ENCODE measurements around the gene NOSTRIN. TPM values are rescaled to one million over a fixed set of nuclear protein-coding genes. Genes with fewer than 3 reads are reported as not detected.
A peak's percentile ranks its signal among the peaks of the same experiment; 100 is the strongest.

NOSTRIN gene, protein sequence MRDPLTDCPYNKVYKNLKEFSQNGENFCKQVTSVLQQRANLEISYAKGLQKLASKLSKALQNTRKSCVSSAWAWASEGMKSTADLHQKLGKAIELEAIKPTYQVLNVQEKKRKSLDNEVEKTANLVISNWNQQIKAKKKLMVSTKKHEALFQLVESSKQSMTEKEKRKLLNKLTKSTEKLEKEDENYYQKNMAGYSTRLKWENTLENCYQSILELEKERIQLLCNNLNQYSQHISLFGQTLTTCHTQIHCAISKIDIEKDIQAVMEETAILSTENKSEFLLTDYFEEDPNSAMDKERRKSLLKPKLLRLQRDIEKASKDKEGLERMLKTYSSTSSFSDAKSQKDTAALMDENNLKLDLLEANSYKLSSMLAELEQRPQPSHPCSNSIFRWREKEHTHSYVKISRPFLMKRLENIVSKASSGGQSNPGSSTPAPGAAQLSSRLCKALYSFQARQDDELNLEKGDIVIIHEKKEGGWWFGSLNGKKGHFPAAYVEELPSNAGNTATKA
- 10 to 100 TPM; 10.1 to 48.1 (median 18.0) TPM for total RNA-seq

DNA sequence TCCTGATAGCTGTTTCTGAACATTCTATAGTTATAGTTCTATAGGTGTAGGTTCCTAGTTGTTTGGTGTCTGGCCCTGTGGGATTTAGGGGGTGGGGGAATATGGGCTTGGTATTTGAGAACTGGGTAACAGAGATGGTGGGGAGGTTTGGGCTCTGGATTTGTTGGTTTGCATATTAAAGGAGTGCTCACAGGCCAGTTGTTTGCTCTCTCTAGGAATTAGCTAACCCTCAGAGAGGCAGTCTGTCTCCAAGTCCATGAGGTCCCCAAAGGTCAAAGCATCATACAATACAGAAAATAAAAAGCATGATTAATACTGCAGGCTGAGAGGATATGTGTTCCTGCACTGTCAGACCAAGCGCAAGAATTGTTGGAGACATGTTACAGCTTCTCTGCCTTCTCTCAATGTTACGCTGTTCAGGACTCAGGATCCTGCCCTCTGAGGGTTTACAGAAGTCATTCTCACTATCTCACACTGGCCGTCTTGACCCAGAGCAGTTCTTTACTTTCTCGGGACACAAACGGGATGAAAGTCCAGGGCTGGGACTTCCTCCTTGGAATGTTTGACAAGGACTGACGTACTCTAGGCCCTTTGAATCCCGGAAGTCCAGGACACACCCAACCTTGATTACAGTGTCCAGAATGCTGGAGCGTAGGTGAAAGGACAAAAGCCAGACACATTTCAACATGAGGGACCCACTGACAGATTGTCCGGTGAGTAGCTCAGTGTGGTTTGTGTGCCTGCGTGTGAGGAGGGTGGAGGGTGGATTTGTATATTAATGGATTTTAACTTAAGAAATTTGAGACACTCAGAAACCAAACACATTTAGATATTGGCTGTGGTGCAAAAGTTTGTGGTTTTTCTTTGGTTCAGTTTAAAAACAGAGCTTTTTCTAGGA, at the start of gene NOSTRIN:
NOSTRIN (plus strand) TSS at position 677 of the 898 bp plus-strand sequence; CDS start at position 687, 10 bp downstream.
- intact Hi-C loops (cut with DNase I) = no loop called here
- TF ChIP-seq POLR2A (IDR thresholded peaks at IDR 0.05) = no peak
- TF ChIP-seq, protein P1, sequence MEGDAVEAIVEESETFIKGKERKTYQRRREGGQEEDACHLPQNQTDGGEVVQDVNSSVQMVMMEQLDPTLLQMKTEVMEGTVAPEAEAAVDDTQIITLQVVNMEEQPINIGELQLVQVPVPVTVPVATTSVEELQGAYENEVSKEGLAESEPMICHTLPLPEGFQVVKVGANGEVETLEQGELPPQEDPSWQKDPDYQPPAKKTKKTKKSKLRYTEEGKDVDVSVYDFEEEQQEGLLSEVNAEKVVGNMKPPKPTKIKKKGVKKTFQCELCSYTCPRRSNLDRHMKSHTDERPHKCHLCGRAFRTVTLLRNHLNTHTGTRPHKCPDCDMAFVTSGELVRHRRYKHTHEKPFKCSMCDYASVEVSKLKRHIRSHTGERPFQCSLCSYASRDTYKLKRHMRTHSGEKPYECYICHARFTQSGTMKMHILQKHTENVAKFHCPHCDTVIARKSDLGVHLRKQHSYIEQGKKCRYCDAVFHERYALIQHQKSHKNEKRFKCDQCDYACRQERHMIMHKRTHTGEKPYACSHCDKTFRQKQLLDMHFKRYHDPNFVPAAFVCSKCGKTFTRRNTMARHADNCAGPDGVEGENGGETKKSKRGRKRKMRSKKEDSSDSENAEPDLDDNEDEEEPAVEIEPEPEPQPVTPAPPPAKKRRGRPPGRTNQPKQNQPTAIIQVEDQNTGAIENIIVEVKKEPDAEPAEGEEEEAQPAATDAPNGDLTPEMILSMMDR (IDR thresholded peaks at IDR 0.05) = no peak
- no peaks in the 10 kb centered on the region for H3K27me3 ChIP-seq
- WGBS, 2 donors = 67 to 78% methylated on average over 10 of the region's 10 CpGs
- H3K9me3 ChIP-seq = no peaks in the 10 kb centered on the region
- H3K4me3 ChIP-seq (replicated peaks in 1 of 3) = no peak within 1 kb of the TSS
- H3K36me3 ChIP-seq = no peaks in the 10 kb centered on the region
- DNase-seq = no peak
- H3K4me1 ChIP-seq = peaks cover 35 to 43% of the 10 kb centered on the region in 2 donors
- H3K27ac ChIP-seq = peak within 1 kb of the TSS; percentile 16 to 71 (median 50)

DNA sequence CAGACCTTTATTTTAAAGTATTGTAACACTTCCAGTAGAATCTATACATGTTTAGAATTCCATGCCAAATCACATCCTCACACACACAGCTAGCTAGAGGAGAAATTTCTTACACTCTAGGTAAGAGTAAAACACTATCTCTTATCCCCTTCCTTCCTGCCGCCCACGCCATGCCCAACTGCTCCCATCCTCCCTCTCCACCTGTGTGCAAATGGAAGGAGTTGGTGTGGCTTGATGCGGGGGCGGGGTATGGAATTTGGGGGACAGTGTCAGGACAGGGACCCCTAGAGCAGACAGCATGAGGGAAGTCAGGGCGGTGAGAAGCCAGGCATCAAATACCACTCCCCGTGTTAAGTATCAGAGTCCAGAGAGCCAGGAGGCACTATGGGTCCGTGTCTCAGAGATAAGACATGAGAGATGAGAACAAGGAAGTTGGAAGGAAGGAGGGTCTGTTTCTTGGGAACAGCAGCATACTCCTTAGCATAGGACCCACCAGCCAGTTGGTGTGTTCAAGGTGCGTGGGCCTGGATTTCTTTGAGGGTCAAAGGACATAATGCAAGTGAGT, 48.6 kb upstream of the NOSTRIN start:
- no peaks in the 10 kb centered on the region for H3K36me3 ChIP-seq
- no peaks in the 10 kb centered on the region for H3K9me3 ChIP-seq
- no peak overlapping the region for H3K27ac ChIP-seq
- DNase-seq = no peak
- H3K4me1 ChIP-seq = peaks cover 15 to 23% of the 10 kb centered on the region in 2 donors
- no peak overlapping the region for H3K4me3 ChIP-seq (replicated peaks in 1 of 3)
- intact Hi-C loops (cut with DNase I) = no loop called here
- WGBS, 2 donors = 96 to 98% methylated on average over 8 of the region's 8 CpGs
- TF ChIP-seq POLR2A (IDR thresholded peaks at IDR 0.05) = no peak
- TF ChIP-seq, protein P1 (IDR thresholded peaks at IDR 0.05) = no peak
- no peaks in the 10 kb centered on the region for H3K27me3 ChIP-seq

DNA sequence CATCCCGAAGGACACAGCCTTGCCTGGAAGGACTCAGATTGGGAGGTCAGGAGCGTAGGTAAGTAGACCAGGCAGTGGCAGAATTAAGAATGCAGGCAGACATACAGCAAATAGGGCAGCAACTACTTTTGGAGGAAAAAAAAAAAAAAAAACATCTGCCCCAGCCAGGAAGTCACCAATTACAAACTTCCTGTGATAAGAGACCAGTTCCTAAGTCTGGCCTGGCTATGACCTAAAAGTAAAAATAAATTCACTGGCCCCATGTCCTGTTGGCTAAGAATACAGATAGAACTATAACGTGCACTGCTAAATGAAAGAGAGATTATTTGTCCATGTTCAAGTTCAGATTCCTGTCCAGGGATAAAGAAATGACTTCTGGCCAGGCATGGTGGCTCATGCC, 45.2 kb upstream of the NOSTRIN start:
- Histone ChIP-seq H3K27ac (no peak overlapping the region), H3K36me3 (no peaks in the 10 kb centered on the region), H3K4me1 (no peaks in the 10 kb centered on the region), H3K9me3 (no peaks in the 10 kb centered on the region), H3K27me3 (no peaks in the 10 kb centered on the region), H3K4me3 (replicated peaks in 1 of 3) (no peak overlapping the region)
- WGBS, 2 donors = 76% methylated on average over 3 of the region's 3 CpGs
- TF ChIP-seq, protein P1 (IDR thresholded peaks at IDR 0.05) = no peak
- TF ChIP-seq POLR2A (IDR thresholded peaks at IDR 0.05) = no peak
- intact Hi-C loops (cut with DNase I) = loop anchor here (5.0 kb wide), 1 partner anchor 410 kb away; no protein-coding TSS in a partner anchor
- no peak for DNase-seq

DNA sequence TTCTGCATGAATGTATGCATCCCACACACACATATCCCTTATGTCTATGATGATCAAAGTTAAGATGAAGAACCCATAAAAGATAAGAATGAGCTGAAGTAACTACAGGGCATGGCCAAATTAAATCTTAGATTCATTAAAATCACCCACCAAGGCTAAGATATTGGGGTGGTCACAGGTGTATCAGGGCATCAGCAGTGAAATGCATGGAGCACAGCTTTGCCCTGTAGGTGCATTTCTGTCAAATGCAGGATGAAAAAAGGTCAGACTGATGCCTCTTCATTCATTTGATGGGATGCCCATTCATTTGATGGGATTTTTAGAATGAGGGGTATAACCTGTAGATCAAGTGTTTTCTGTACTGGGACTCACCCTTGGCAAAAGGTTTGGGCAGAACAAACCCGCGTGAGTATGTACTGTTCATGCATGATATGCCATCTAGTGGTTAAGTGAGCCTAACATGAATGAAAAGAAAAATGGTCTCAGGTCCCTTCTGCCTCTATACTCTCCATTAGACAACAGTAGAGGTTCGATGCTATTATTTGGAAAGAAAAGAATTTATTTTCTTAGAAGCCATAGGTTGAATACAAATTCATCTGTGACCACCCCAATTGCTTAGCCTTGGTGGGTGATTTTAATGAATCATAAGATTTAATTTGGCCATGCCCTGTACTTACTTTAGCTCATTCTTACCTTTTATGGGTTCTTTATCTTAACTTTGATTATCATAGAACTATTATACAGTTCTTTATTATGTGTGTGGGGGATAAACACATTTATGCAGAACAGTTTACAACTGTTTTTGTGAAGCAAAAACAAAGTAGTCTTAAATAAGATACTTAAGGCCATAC, 43.2 kb upstream of the NOSTRIN start:
- Histone ChIP-seq H3K9me3 (no peaks in the 10 kb centered on the region), H3K4me1 (no peaks in the 10 kb centered on the region), H3K27me3 (no peaks in the 10 kb centered on the region), H3K36me3 (no peaks in the 10 kb centered on the region), H3K27ac (no peak overlapping the region), H3K4me3 (replicated peaks in 1 of 3) (no peak overlapping the region)
- peak; percentile 45 to 49 for DNase-seq
- TF ChIP-seq, protein P1 (IDR thresholded peaks at IDR 0.05) = peak in 5 of 6 experiments; percentile 38 to 76 (median 65)
- no peak for TF ChIP-seq POLR2A (IDR thresholded peaks at IDR 0.05)
- 21 to 23% methylated on average over 3 of the region's 3 CpGs for WGBS, 2 donors
- intact Hi-C loops (cut with DNase I) = loop anchor here (5.0 kb wide), 1 partner anchor 412 kb away; no protein-coding TSS in a partner anchor
